Activated CD8-positive, alpha-beta memory T cell treated with anti-CD3 and anti-CD28 coated beads, Interleukin-2, amount 50 U/mL, for 24 hours (primary cell): ENCODE measurements around the gene HNF1B.

Source experiments
- DNase-seq: peaks from one replicate; pipeline ENCODE4 v3.0.0-alpha.2; 2020; ENCODE audit errors: extremely low read depth

The HNF1B gene

DNA sequence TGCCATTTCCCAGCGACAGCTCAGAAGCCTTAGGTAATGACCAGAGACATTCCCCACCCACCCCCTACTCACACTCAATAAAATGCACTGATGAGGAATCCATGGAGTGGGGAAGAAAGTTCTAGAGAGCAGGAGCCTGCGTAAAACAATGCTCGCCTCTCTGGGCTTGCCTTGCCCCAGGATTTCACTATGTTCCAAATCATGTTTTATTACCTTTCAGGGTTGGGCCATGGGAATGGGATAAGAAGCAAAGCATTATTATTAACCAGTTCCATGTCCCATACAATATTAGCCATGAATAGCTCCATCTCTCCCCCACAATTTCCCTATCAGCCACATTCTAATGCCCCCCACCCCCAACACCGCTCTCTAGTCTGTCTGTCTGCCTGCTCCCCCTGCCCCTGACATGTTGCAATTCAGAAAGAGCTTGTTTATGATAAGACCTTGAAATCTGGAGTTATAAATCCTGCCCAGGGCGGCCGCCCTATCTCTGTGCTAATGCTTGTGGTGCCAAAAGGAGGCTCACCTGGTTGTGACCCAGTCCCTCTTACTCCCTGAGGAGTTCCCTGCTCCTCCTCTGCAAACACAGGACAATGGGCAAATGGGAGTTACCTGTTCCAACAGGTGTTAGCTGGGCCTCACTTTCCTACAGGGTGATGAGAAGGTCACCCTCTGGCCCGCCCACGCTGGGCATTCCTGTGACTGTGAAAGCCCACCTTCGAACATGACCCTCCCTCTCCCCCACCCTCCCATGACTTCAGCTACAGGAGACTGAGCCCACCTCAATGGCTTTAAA, 73.6 kb downstream of the HNF1B start:
- DNase-seq = no peak

DNA sequence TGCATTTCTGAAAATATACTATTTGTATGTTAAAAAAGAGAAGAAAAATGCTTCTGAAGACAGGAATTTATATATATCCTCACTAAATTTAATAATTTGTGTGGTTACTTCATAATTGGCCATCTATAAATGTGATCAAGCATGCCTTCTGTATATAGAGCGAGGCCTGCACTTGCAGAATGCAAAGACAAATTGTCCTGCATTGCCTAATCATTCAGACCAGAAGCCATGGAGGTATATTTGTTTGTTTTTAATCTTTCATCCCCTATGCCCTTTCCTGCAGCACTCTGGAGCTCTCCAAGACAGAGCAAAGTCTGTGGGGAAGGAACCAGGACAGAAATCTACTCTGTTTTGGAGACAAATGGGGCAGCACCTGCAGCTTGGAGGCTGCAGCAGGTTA, 77.8 kb downstream of the HNF1B start:
- no peak for DNase-seq

DNA sequence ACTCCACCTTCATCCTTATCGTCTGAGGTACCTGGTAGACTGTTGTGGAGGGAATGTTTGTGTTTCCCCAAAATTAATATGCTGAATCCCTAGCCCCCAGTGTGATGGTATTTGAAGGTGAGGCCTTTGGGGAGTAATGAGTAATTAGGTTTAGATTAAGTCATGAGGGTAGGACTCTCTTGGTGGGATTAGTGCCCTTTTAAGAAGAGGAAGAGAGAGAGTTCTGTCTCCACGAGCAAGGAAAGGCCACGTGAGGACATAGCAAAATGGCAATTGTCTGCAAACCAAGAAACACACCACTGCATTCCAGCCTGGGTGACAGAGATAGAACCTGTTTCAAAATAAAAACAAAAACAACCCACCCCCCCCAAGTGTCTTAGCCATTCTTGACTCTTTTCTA, 80.6 kb downstream of the HNF1B start:
- DNase-seq = no peak

DNA sequence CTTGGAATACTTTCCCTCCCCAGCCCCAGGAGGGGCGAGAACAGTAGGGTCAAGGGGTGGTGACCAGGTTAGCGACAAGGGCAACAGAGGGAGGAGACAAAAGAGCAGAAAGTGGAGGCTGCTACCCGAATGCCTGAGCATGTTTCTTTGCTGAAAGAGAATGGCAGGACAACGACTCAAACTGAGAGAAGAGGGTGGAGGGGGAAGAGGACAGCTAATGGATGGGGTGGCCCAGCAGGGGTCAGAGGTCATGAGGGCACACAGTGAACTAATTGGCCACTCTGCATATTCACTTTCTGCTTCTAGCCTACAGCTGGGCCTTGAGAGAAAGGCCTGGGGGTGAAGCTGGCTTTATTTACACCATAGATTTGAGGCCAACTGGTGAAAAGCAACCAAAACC, 82.5 kb downstream of the HNF1B start:
- no peak for DNase-seq

DNA sequence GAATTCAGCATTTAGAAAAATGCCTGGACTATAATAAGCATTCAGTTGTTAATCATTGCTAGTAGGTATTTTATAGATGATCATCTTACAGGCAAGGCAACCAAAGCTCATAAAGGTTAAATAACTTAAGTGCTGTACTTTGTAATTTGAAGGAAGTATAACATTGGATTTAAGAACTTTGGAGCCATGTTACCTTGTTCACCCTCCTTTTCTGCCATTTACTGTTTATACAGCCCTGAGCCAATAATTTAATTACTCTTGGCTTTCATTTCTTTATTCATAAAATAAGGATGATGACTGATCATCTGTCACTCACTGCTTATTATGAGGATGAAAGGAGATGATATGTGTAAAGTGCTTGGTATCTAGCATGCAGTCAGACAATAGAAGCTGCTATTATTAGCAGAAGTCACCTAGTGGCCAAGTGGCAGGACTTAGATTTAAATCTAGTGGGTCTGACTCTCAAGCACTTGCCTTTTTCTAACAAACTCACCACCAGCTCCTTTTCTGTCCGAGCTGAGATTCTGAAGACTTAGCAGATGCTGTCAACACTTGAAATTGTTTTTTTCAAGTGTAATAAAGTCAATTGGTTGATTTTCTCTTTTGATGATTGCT, 83.4 kb downstream of the HNF1B start:
- DNase-seq = no peak

DNA sequence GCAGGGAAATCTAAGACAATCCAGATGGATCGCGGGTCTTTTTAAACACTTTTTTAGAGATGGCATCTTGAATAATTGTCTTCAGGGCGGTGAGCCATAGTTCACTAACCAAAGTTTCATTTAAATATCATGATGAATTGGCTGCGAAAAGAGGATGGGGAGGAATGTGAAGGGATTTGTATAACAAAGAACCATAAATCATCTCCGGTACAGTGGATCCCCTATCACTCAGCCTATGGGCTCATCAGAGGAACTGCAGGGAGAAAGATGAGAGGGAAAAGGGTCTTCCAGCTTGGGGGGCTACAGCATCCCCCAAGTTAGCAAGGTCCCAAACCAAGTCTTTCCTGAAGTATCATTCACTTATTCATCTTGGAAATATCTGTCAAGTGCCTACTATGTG, 84.9 kb downstream of the HNF1B start:
- DNase-seq = no peak

DNA sequence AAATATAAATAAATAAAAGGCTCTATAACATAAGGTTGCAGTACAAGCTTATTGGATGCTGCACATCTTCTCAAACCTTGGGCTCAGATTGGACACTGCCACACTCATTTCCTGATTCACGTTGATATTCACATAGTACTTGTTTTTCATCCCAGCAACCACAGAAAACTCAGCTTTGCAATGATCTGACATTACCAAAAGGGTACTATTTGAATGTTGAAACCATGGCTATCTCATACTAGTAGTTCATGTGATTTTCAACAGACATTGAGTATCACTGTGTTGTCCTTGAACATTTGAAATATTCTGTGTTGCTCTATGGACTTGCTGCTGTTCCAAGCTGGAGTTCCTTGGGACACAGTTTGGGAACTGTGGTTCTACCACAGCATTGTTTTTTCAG, 87.7 kb downstream of the HNF1B start:
- no peak for DNase-seq

DNA sequence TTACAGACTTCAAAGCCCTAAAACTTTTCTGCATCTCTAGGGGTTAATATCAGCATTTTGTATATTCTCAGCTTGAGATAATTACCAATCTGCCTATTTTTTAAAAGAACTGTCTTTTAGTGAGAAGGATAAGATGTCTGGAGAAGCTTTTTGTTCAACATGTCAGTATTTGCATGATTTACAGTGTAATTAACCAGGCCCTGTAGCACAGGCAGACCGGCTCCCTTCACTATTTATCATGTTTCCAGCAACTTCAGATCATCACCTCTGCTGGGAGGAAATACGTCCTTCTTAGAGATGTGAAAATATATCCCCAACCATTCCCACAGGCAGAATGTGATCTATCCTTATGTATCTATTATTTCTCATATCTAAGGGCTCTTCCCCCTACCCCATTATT, 93.0 kb downstream of the HNF1B start:
- no peak for DNase-seq

DNA sequence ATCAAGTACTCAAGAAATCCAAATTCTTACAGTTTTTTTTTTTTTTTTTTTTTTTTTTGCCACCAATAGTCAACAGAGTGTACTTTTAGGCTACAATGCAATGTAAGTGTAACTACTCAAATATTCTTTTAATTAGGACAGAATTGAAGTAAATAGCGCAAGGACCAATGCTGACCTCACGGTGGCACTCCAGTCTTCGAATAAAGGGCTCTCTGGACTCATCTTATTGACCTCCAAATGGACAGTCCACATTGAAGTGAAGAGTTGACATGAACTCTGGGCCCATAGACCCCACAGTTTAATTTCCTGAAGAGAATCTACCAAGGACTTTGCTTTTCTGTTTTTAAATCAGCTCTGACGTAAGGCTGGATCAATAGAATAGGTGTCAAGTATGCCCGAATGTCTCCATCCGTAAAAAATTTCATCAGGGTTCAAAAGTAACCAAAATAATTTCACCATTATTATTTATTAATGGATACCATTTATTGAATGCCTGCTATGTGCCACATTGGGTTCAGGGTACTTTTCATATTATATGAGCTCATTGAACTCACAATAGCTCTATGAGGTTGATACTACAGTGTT, 94.3 kb downstream of the HNF1B start:
- no peak for DNase-seq

DNA sequence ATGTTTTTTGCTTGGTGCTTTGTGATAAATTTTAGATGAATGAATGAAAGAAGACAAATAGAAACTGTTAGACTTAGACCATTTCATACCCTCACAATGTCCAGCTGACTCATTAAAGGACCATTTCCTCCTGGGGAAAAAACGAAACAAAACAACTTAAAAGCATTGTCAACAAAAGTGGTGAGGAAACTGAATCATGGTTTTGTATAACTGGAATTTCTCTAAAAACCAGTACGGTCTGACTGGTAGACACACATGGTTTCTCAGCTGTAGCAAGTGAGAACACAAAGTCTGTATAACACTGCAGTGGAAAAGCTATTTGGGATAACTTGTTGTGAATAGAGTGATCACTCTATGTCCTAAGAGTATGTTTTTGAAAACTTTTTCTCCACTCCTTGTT, 96.3 kb downstream of the HNF1B start:
- no peak for DNase-seq

DNA sequence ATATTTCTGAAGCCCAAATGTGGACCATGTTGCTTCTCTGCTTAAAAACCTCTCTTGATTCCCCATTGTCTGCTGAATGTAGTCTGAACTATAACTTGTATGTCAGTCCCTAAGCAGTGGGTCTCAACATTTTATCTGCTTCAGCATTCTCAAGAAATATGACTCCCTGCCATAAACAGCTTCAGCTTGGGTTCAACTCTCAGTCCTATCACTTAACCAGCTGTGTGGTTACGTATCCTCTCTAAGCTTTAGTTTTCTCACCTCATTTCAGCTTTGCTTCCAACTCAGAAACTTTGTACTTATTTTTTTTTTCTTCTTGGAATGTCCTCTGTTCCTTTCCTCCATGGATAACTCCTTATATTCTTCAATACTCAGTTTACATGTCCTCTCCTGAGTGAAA, 97.0 kb downstream of the HNF1B start:
- no peak for DNase-seq

DNA sequence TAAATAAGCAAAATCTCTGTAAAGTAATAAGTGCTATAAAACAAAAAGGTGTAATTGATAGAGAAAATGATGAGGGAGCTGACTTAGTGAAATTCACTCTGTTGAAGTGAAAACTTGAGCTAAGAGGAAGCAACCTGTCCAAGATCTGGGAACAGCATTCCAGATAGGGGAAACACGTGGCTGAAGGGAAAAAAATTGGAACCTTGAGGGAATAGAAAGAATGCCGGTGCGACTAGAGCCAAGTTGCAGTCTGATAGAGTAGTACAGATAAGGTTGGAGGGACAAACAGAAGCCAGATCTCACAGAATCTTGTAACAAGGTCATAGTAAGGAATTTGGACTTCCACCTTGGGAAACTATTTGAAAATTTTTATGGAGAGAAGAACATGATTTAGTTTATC, 101.0 kb downstream of the HNF1B start:
- DNase-seq = no peak

DNA sequence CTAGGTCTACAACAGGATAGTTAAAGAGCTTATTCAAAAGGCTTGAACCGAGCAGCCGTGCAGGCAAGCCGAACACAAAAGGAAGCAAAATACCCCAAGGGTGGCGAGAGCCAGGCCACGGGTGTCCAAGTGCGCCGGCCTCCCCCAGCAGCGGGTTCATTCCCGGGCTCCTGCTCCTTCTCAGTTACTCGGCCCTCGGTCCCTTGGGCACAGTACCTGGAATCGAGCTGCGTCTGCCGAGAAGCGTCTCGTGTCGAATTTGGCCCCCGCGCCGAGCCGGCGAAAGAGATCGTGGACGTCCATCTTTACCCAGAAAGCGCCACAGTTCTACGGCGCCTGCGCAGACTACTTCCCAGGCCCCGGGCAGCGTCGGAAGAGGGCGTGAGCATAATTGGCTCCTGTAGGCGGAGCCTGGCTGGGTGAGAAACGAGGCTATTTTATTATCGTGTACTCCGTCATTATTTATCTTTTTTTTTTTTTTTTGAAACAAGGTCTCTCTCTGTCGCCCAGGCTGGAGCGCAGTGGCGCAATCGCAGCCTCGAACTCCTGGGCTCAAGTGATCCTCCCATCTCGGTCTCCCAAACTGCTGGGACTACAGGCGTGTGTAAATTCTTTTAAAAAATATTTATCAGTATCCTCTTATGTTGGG, 101.6 kb downstream of the HNF1B start, which contains the start of gene DDX52:
DDX52 (minus strand) TSS at position 329 of the 649 bp plus-strand sequence; CDS start at position 303, 26 bp downstream.
- peak; percentile 76 for DNase-seq

DNA sequence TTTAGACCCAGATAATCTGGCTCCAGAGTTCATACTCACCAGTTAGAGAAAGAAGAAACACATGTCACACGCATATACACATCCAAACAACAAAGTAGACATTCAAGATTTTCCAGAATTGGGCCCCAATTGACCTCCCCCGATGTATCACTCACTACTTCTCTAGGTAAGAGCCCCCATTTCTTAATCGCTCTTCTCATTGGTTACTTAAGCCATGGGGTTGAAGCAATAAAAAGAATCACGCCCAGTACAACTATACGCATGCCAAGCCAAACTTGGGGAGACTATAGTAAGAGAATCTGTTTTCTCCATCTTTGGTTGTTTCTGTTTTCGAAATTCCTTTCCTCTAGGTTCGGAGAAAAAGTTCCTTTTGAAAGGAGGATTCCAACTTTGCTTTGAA, 102.2 kb downstream of the HNF1B start:
- DNase-seq = no peak

DNA sequence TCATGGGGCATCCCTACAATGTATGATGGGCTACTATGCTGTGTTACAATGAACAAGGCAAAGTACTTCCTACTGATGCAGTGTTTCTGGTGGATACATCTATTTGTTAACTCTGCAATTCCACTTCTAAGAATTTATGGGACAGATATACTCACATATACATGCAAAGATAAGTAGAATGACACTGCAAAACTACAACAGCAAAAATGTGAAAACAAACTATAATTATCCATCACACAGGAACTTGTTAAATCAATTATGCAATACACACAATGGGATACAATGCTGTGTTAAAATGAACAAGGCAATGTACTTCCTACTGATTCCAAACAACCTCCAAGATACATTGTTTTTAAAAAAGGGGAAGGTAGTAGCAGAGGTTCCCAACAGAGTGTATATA, 104.8 kb downstream of the HNF1B start:
- DNase-seq = no peak

DNA sequence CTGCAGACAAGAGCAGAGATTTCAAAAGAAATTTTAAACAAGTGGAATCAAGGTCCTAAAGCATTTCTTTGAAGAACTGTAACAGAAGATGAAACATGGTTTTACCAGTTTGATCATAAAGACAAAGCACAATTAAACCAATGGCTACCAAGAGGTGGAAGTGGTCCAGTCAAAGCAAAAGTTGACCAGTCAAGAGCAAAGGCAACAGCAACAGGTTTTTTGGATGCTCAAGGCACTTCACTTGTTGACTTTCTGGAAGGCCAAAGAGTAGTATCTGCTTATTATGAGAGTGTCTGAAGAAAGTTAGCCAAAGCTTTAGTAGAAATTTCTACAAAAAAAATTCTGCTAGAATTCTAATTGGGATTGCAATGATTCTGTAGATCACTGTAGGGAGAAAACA, 106.9 kb downstream of the HNF1B start:
- DNase-seq = no peak
